Measurements from ENCODE around the gene SLC5A5. TPM values are rescaled to one million over a fixed set of nuclear protein-coding genes. Genes with fewer than 3 reads are reported as not detected.

The SLC5A5 gene
- total and polyA plus RNA-seq, 2 of the 8 experiments (the other 6 are each of a cell fraction or from before 2014, with no cell fraction given) = 1.5 to 1.8 TPM

DNA sequence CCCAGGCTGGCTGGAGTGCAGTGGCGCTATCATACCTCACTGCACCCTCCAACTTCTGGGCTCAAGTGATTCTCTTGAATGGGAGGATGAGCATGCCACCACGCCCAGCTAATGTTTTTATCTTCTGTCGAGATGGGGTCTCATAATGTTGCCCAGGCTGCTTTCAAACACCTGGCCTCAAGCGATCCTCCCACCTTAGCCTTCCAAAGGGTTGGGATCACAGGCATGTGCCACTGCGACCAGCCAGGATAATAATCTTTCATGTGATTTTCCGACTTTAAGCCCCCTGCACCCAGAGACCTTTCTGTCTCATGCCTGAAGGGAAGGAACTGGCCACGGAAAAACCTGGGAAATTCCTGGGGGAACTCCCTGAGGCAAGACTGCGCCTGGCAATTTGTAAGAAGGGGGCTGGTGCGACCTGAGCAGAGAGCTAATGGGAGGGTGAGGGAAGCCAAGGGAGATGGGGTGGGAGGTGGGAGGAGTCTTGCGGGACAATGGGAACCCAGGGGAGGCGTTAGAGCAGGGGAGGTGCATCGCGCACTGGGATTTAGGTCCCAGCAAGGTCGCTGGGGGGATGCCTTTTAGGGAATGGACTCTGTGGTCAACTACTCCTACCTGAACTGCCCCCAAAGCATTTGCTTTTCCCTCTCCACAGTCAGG, 59.9 kb downstream of the SLC5A5 start (continued):
- TF ChIP-seq FOSL1 (IDR thresholded peaks at IDR 0.05; ENCODE audit: insufficient read depth, low read depth, low read length) = no peak
- TF ChIP-seq TAF1 (IDR thresholded peaks at IDR 0.05; ENCODE audit: low read depth, low read length) = peak; percentile 41
- no peak for TF ChIP-seq HDAC2 (IDR thresholded peaks at IDR 0.05; ENCODE audit: borderline replicate concordance in 1 of 2, low read depth in 2 of 2, low read length in 2 of 2)
- no peak for TF ChIP-seq HDAC6 (IDR thresholded peaks at IDR 0.05; ENCODE audit: low read depth, low read length)
- no peak for TF ChIP-seq CBX5 (IDR thresholded peaks at IDR 0.05; ENCODE audit: low read depth, low read length)
- TF ChIP-seq EGR1 (IDR thresholded peaks at IDR 0.05; ENCODE audit: borderline replicate concordance, low read depth, low read length) = no peak
